ENCODE results near the gene TBC1D22A.

- no peak for TF ChIP-seq CTCF (IDR thresholded peaks at IDR 0.05)
- TF ChIP-seq POLR2A (IDR thresholded peaks at IDR 0.05), result no peak
Measured at GRCh38 chr22:47107431-47107830, 345.0 kb downstream of the TBC1D22A start.

Data from heart left ventricle (tissue), 13 donors.